Measurements from ENCODE around the gene CRISPLD2. TPM values are rescaled to one million over a fixed set of nuclear protein-coding genes. Genes with fewer than 3 reads are reported as not detected.

Gene CRISPLD2
- total RNA-seq, 1 experiment from 2014 or later, result 9.4 TPM

DNA sequence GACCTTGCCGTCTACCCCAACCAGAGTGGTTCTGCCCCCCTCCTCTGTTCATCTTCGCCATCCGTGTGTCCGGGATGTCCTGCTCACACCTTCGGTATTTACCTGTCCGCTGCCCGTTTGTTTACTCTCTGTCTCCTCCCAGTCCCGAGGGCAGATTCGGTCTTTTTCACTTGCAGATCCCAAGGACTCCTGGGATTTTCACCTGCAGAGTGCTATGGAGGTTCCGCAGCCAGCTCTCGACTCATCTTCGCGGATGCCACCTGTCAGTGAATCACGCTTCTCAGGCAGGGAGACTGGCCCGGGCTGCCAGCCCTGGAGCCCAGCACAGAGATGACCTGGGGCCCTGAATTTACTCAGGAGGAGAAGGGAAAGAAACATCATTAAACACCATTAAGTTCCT lies 8.1 kb downstream of the CRISPLD2 start (continued):
- TF ChIP-seq, protein P1, sequence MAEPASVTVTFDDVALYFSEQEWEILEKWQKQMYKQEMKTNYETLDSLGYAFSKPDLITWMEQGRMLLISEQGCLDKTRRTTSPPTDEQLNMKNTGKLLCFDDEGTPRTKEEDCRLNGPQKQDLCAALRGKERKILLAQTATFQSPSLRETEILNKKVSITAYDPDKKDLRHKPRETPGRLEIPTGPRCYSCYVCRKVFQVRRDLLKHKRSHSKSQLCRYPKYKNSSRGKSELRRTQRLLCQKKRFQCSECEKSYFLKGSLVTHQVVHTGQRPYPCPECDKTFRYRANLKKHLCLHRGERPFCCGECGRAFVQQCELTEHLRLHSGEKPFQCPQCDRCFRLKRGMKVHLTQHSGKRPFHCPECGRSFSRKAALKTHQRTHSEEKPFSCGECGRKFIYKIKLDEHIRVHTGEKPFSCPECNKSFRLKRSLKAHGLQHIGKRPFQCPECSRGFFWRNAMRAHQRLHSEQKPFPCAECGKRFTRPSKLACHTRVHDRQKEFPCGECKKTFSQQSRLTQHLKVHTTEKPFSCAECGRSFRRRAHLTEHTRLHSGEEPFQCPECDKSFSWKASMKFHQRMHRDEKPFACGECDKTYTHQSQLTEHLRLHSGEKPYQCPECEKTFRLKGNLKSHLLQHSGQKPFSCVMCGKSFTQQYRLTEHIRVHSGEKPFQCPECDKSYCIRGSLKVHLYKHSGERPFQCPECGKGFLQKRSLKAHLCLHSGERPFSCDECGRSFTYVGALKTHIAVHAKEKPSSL (CRISPR knock-in tag; conservative IDR thresholded peaks at IDR 0.05), result no peak
- no peak for TF ChIP-seq TP53 (CRISPR knock-in tag; IDR thresholded peaks at IDR 0.05)
- TF ChIP-seq SMAD3 (CRISPR knock-in tag; IDR thresholded peaks at IDR 0.05; ENCODE audit: borderline replicate concordance), result no peak

DNA sequence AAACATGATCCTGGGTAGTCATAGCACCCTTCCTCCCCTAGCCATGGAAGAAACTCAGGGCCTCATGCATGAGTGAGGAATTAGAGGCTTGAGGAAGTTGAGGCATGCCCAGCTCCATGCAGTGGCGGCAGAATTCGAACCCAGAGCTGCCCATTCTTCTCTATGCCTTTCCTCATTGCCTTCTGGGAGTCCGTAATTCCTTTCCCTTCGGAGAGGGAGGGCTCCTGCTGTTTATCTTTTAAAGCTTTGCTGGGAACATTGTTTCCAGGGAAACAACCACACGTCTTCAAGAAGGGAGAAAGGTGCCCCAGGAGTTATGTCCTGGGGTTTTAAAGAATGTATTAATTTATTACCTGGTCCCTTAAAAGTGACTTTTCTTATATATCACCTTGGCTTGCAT lies 8.5 kb downstream of the CRISPLD2 start:
- H3K4me3 Mint-ChIP-seq, result no peak overlapping the region

More for the DNA sequence above, 8.5 kb downstream of the CRISPLD2 start:
- no peak overlapping the region for H3K27ac Mint-ChIP-seq
- no peaks in the 10 kb centered on the region for H3K27me3 Mint-ChIP-seq (ENCODE audit: low read depth)
- H3K4me1 Mint-ChIP-seq, result peaks cover 8% of the 10 kb centered on the region
- TF ChIP-seq ZNF416 (CRISPR knock-in tag; IDR thresholded peaks at IDR 0.05) (no peak), TEAD1 (CRISPR knock-in tag; IDR thresholded peaks at IDR 0.05) (no peak), TCF7 (CRISPR knock-in tag; IDR thresholded peaks at IDR 0.05; ENCODE audit: low read depth) (no peak), EMX1 (CRISPR knock-in tag; IDR thresholded peaks at IDR 0.05) (no peak), JAZF1 (CRISPR knock-in tag; IDR thresholded peaks at IDR 0.05) (no peak), ZNF219 (CRISPR knock-in tag; IDR thresholded peaks at IDR 0.05; ENCODE audit: borderline replicate concordance) (no peak), RORB (CRISPR knock-in tag; IDR thresholded peaks at IDR 0.05) (no peak), ATF1 (CRISPR knock-in tag; IDR thresholded peaks at IDR 0.05) (no peak), CBFB (CRISPR knock-in tag; IDR thresholded peaks at IDR 0.05; ENCODE audit: low read depth) (no peak)
- TF ChIP-seq, protein P2, sequence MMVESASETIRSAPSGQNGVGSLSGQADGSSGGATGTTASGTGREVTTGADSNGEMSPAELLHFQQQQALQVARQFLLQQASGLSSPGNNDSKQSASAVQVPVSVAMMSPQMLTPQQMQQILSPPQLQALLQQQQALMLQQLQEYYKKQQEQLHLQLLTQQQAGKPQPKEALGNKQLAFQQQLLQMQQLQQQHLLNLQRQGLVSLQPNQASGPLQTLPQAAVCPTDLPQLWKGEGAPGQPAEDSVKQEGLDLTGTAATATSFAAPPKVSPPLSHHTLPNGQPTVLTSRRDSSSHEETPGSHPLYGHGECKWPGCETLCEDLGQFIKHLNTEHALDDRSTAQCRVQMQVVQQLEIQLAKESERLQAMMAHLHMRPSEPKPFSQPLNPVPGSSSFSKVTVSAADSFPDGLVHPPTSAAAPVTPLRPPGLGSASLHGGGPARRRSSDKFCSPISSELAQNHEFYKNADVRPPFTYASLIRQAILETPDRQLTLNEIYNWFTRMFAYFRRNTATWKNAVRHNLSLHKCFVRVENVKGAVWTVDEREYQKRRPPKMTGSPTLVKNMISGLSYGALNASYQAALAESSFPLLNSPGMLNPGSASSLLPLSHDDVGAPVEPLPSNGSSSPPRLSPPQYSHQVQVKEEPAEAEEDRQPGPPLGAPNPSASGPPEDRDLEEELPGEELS (CRISPR knock-in tag; IDR thresholded peaks at IDR 0.05), result no peak
- TF ChIP-seq, protein P3, sequence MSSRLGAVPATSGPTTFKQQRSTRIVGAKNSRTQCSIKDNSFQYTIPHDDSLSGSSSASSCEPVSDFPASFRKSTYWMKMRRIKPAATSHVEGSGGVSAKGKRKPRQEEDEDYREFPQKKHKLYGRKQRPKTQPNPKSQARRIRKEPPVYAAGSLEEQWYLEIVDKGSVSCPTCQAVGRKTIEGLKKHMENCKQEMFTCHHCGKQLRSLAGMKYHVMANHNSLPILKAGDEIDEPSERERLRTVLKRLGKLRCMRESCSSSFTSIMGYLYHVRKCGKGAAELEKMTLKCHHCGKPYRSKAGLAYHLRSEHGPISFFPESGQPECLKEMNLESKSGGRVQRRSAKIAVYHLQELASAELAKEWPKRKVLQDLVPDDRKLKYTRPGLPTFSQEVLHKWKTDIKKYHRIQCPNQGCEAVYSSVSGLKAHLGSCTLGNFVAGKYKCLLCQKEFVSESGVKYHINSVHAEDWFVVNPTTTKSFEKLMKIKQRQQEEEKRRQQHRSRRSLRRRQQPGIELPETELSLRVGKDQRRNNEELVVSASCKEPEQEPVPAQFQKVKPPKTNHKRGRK (CRISPR knock-in tag; IDR thresholded peaks at IDR 0.05; ENCODE audit: borderline replicate concordance), result no peak
- TF ChIP-seq, protein P1 (CRISPR knock-in tag; conservative IDR thresholded peaks at IDR 0.05), result no peak
- TF ChIP-seq, protein P4, sequence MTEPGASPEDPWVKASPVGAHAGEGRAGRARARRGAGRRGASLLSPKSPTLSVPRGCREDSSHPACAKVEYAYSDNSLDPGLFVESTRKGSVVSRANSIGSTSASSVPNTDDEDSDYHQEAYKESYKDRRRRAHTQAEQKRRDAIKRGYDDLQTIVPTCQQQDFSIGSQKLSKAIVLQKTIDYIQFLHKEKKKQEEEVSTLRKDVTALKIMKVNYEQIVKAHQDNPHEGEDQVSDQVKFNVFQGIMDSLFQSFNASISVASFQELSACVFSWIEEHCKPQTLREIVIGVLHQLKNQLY (CRISPR knock-in tag; IDR thresholded peaks at IDR 0.05), result no peak
- TF ChIP-seq, protein P5, sequence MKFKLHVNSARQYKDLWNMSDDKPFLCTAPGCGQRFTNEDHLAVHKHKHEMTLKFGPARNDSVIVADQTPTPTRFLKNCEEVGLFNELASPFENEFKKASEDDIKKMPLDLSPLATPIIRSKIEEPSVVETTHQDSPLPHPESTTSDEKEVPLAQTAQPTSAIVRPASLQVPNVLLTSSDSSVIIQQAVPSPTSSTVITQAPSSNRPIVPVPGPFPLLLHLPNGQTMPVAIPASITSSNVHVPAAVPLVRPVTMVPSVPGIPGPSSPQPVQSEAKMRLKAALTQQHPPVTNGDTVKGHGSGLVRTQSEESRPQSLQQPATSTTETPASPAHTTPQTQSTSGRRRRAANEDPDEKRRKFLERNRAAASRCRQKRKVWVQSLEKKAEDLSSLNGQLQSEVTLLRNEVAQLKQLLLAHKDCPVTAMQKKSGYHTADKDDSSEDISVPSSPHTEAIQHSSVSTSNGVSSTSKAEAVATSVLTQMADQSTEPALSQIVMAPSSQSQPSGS (CRISPR knock-in tag; IDR thresholded peaks at IDR 0.05; ENCODE audit: borderline replicate concordance, low read depth), result no peak
- TF ChIP-seq, protein P6, sequence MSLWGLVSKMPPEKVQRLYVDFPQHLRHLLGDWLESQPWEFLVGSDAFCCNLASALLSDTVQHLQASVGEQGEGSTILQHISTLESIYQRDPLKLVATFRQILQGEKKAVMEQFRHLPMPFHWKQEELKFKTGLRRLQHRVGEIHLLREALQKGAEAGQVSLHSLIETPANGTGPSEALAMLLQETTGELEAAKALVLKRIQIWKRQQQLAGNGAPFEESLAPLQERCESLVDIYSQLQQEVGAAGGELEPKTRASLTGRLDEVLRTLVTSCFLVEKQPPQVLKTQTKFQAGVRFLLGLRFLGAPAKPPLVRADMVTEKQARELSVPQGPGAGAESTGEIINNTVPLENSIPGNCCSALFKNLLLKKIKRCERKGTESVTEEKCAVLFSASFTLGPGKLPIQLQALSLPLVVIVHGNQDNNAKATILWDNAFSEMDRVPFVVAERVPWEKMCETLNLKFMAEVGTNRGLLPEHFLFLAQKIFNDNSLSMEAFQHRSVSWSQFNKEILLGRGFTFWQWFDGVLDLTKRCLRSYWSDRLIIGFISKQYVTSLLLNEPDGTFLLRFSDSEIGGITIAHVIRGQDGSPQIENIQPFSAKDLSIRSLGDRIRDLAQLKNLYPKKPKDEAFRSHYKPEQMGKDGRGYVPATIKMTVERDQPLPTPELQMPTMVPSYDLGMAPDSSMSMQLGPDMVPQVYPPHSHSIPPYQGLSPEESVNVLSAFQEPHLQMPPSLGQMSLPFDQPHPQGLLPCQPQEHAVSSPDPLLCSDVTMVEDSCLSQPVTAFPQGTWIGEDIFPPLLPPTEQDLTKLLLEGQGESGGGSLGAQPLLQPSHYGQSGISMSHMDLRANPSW (CRISPR knock-in tag; conservative IDR thresholded peaks at IDR 0.05; ENCODE audit: low read depth), result no peak
- TF ChIP-seq, protein P7, sequence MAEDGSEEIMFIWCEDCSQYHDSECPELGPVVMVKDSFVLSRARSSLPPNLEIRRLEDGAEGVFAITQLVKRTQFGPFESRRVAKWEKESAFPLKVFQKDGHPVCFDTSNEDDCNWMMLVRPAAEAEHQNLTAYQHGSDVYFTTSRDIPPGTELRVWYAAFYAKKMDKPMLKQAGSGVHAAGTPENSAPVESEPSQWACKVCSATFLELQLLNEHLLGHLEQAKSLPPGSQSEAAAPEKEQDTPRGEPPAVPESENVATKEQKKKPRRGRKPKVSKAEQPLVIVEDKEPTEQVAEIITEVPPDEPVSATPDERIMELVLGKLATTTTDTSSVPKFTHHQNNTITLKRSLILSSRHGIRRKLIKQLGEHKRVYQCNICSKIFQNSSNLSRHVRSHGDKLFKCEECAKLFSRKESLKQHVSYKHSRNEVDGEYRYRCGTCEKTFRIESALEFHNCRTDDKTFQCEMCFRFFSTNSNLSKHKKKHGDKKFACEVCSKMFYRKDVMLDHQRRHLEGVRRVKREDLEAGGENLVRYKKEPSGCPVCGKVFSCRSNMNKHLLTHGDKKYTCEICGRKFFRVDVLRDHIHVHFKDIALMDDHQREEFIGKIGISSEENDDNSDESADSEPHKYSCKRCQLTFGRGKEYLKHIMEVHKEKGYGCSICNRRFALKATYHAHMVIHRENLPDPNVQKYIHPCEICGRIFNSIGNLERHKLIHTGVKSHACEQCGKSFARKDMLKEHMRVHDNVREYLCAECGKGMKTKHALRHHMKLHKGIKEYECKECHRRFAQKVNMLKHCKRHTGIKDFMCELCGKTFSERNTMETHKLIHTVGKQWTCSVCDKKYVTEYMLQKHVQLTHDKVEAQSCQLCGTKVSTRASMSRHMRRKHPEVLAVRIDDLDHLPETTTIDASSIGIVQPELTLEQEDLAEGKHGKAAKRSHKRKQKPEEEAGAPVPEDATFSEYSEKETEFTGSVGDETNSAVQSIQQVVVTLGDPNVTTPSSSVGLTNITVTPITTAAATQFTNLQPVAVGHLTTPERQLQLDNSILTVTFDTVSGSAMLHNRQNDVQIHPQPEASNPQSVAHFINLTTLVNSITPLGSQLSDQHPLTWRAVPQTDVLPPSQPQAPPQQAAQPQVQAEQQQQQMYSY (CRISPR knock-in tag; IDR thresholded peaks at IDR 0.05), result no peak
- H3K36me3 Mint-ChIP-seq, result no peaks in the 10 kb centered on the region
- no peak for DNase-seq (ENCODE audit: low spot score)
- H3K9me3 Mint-ChIP-seq, result no peaks in the 10 kb centered on the region
- no peak for ATAC-seq
- CTCF ChIA-PET, result interaction anchor here (1.3 kb wide), 1 partner anchor 205 kb away, joined by 3 read pairs; no protein-coding TSS in a partner anchor
- POLR2A ChIA-PET, result interaction anchor here (0.5 kb wide), 1 partner anchor 134 kb away, joined by 5 read pairs; no protein-coding TSS in a partner anchor

Measured in WTC11 (cell line).